GM13977 (cell line): ENCODE results near the gene YTHDF1.

Experiments used
- DNase-seq: peaks from one replicate; pipeline ENCODE4 v3.0.0; 2012; ENCODE audit warnings: low spot score
- in situ Hi-C: fragments of 300-500 bp; cut with MboI; formaldehyde crosslinking; loops from one replicate; pipeline ENCODE4 v1.12.0; 2022; ENCODE audit warnings: low sequenced_read_pairs, low pct_unique_long_range_greater_than_20kb, mixed read lengths, inconsistent platforms; ENCODE audit not compliant: unreplicated experiment
- TF ChIP-seq, protein P1 (sequence below): IDR thresholded peaks from 2 replicates; pipeline ENCODE4 v1.5.1; 2012; ENCODE audit warnings: mild to moderate bottlenecking, control low read depth; ENCODE audit not compliant: insufficient read depth; ENCODE audit errors: extremely low read depth, missing control alignments

YTHDF1 gene

DNA sequence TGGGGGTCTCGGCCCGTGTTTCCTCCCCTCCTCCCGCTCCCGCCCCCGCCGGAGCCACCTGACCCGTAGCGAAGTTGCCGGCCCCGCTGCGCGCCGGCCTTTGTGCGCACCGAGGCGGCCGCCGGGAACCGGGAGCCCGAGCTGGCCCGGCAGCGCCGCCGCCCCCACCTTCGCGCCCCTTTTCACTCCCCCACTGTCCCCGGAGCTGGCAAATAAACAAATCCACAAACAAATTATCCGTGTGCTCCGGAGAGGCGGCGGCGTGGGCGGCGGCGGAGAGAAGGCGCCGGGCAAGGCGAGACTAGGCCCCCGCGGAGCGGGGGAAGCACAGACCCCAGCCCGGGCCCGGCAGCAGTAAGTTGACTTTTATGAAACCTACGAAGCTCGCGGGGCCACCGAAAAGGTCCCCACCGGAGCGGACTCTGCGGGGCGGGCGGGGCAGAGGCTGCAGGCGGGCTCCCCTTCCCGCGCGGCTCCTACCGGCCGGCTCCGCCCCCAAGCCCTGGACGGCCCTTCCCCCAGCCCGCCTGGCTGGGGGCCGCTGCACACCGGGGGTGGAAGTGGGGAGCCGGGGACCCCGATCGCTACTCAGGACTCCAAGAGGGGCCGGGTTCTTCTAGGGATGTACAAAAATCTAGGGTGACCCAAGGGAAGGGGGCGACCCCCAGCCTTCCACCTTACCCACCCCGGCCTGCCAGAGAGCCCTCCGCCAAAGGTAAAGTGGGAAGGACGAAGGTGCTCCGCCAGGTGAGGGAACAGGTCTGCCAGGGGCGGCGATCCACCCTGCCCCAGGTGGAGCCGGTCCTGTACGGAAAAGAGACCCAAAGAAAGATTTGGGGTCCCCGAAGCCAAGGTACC, 40.7 kb downstream of the YTHDF1 start:
- DNase-seq = no peak
- in situ Hi-C loops = no loop called here
- TF ChIP-seq, protein P1, sequence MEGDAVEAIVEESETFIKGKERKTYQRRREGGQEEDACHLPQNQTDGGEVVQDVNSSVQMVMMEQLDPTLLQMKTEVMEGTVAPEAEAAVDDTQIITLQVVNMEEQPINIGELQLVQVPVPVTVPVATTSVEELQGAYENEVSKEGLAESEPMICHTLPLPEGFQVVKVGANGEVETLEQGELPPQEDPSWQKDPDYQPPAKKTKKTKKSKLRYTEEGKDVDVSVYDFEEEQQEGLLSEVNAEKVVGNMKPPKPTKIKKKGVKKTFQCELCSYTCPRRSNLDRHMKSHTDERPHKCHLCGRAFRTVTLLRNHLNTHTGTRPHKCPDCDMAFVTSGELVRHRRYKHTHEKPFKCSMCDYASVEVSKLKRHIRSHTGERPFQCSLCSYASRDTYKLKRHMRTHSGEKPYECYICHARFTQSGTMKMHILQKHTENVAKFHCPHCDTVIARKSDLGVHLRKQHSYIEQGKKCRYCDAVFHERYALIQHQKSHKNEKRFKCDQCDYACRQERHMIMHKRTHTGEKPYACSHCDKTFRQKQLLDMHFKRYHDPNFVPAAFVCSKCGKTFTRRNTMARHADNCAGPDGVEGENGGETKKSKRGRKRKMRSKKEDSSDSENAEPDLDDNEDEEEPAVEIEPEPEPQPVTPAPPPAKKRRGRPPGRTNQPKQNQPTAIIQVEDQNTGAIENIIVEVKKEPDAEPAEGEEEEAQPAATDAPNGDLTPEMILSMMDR = no peak

DNA sequence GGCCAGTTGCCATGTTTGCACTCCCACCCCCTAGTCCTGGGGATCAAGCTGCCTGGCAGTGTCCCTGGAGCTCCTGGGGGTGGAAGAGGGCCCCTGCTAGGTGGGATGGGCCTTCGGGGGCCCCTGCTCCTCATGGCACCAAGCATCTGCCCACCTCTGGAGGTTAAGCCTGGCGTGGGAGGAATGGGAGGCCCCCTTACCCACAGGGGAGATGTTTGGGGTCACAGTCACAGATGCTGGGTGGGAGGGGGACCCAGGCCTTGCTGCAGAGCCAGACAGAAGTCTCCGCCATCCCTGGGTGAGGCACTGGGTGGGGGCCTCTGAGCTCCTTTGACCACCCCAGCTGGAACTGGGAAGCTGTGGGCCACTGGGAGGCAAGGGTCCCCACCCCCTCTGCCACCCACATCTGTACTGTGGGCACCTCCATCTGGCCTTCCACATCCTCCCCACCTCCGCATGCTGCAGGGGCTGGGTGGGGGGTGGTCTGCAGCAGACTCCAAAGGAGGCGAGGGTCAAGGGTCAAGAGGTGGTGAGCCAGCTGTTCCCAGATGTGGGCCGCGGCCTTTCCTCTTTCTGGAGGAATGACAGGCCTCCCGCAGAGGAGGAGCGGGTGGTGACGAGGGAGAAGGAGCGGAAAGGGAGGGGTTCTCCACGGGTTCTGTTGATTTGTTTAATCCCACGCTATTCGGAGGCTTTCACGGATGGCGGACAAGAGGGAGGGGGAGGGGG, 41.5 kb downstream of the YTHDF1 start:
- in situ Hi-C loops = no loop called here
- no peak for DNase-seq
- TF ChIP-seq, protein P1 = no peak

DNA sequence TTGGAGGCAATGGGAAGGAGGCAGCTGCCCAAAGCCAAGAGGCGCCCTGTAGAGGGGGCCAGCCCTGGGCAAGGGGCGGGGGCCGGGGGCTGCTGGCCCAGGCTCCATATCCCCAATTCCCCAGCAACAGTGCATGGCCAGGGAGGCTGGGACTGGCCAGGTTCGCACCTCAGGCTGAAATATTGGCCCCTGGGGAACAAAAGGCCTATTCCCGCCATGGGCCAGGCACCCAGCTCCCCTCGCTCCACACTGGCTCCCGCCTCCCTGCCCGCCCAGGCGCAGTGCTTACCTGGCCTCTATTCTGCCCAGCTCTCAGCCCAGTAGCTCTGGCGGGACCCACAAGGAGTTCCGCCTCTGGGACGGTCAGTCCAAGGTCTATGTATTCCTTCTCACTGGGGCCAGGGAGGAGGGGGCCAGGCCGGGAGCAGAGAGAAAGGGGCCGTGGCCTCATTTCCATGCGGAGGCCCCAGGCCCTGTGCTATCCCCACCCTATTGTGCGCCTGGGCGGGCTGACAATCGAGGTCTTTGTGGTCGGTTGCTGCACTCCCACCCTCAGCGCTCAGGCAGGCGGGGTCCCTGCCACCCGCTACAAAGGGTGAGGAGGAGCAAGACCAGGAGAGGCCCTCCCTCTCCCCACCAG, 42.3 kb downstream of the YTHDF1 start:
- in situ Hi-C loops = no loop called here
- DNase-seq = no peak
- TF ChIP-seq, protein P1 = no peak

DNA sequence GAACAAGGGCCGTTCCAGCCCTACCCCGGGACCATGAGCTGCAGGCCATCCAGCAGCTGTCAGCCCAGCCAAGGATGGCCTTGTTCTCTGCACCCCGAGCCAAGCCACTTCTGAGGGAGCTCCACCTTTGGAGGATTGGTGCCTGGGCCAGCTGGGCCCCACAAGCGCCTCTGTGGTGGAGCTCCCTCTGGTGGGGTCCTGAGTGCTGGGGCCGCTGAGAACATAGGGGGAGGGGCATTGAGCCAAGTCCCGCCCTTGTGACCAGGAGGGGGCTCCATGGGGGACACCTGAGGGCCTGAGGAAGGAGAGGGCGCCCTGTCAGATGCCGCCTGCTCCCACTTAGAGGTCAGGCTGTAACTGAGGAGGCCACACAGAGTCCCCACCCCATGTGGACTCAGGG, 43.2 kb downstream of the YTHDF1 start:
- TF ChIP-seq, protein P1 = peak; percentile 35
- in situ Hi-C loops = no loop called here
- DNase-seq = peak; percentile 66

DNA sequence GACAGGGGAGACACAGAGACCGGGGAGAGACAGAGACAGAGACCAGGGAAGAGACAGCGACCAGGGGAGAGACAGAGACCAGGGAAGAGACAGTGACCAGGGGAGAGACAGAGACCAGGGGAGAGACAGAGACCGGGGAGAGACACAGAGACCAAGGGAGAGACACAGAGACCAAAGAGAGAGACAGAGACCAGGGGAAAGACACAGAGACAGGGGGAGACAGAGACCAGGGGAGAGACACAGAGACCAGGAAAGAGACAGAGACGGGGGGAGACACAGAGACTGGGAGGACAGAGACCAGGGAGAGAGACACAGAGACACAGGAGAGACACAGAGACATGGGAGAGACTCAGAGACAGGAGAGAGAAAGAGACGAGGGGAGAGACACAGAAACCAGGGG, 43.9 kb downstream of the YTHDF1 start:
- TF ChIP-seq, protein P1 = no peak
- DNase-seq = no peak
- in situ Hi-C loops = no loop called here

DNA sequence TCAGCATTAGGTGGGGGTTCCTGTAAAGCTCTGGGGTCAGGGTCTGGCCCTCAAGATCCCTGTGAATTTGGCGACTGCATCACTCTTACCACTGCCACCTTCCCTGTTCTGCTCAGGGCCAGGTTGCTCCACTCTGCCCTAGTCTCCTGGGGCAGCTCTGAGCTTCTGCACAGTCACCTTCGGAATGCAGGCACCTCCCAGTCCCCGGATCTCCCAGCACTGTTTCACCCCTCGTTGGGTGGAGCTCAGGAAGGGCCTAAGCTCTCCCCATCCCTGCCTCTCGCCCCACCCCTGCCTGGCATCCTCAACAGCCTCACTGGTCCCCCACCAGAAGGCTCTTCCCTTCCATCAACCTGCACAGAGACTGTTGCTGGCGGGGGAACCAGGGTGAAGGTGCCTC, 46.2 kb downstream of the YTHDF1 start:
- in situ Hi-C loops = no loop called here
- TF ChIP-seq, protein P1 = no peak
- no peak for DNase-seq
